MM.1S (cell line): ENCODE data around the gene ZNF621.

Experiments
- CTCF ChIP-seq: fragments of 300-600 bp; sonication (generic); IDR thresholded peaks from 2 replicates; pipeline ENCODE4 v1.5.1; 2016; ENCODE audit warnings: antibody characterized with exemption, low read length, mixed read lengths
- EZH2 ChIP-seq: fragments of 300-600 bp; sonication (generic); optimal IDR thresholded peaks from 2 replicates; pipeline ENCODE3; 2017; ENCODE audit warnings: low read depth, mild to moderate bottlenecking, antibody characterized with exemption, low read length, mixed read lengths
- EZH2phosphoT487 ChIP-seq: fragments of 300-600 bp; sonication (generic); IDR thresholded peaks from 2 replicates; pipeline ENCODE4 v1.6.1; 2018; ENCODE audit warnings: antibody characterized with exemption, low read length

GRCh38 chr3:40521254-40521653, 3.5 kb upstream of the ZNF621 start:
- TF ChIP-seq CTCF (no peak), EZH2 (no peak), EZH2phosphoT487 (no peak)
